ENCODE measurements around the gene MIPOL1. TPM values are rescaled to one million over a fixed set of nuclear protein-coding genes. Genes with fewer than 3 reads are reported as not detected.

MIPOL1 gene
- total and polyA plus RNA-seq, 9 of the 15 experiments (the other 6 are each of a cell fraction or from before 2014, with no cell fraction given) = 6.7 to 21.9 (median 12.4) TPM

DNA sequence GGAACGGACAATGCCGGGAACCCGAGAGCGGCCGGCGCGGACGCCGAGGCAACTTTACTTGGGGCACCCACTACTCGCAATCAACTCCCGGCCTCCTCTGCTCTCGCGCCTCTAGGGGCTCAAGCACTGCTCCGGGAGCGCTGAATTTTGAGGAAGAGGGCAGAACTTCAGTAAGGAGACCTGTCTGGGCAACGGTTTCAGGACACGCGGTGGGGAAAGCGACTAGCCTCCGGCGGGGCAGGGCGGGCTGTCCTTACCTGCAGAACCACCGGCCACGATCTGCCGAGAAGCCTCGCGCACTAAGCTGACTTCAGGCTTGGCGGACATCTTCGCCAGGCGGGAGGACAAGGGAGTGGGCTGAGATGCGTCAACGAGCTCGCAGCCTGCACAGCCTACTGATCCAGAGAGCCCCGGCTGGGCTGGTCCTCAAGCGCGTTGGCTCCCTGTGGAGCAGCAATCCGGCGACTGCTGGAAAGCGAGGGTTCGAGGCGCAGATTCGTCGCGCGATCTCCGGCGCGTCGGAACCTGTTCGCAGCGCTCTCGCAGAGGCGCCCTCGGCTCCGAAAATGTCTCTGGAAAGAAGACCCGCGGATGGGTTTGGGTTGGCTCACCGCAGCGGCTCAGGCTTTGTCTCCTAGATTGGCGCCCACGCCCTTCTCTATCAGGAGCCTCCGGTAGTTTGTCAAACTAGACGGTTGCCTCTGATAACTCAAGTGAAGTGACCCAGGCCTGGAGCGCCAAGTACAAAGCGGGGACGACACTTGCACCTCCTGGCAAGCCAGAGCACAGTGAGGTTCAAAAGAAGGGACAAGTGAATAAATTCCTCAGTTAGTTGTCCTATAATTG is 25.5 kb upstream of the MIPOL1 start, which contains the start of gene SLC25A21:
Gene SLC25A21 (minus strand): TSS at position 583 of the 846 bp plus-strand sequence.
- no peaks in the 10 kb centered on the region for H3K36me3 ChIP-seq (ENCODE audit: control insufficient read depth, insufficient read depth, low read length)
- peak within 1 kb of the TSS; percentile 94 to 100 for H3K9ac ChIP-seq (ENCODE audit: insufficient read depth in 1 of 2, low read depth in 2 of 2, low read length in 2 of 2)
- peak; percentile 51 to 87 (median 58) for DNase-seq (ENCODE audit: extremely low read depth in 1 of 4, low spot score in 3 of 4)
- peak within 1 kb of the TSS; percentile 94 for H3K27ac ChIP-seq (ENCODE audit: extremely low read depth, low read depth, low read length)
- ChIA-PET POLR2A (interaction anchor here (1.0 to 1.3 kb wide), 2 partner anchors 24 to 25 kb away, joined by 3 to 4 read pairs; partner anchors contain the start of gene MIPOL1), CTCF (ENCODE audit: low intra/inter-chr PET ratio) (no interaction called here)
- peak; percentile 74 for ATAC-seq
- H3K9me3 ChIP-seq (replicated peaks; ENCODE audit: control insufficient read depth, insufficient read depth, low read depth, low read length) = no peaks in the 10 kb centered on the region
- H3K79me2 ChIP-seq (ENCODE audit: control insufficient read depth, insufficient read depth, low read length) = peaks cover 74% of the 10 kb centered on the region
- 0% methylated on average over 33 of the region's 66 CpGs for WGBS (ENCODE audit: insufficient coverage, low coverage, missing lambda C conversion rate)
- in situ Hi-C loops (cut with MboI) (loop anchor here (25.0 kb wide), 1 partner anchor 1335 kb away; the partner anchor contains the start of gene BRMS1L), intact Hi-C loops (cut with micrococcal nuclease) (loop anchor here (1.0 kb wide), 1 partner anchor 25 kb away; the partner anchor contains the start of gene MIPOL1)
- peak within 1 kb of the TSS; percentile 91 for H2AFZ ChIP-seq (ENCODE audit: low read depth, low read length)
- peak; percentile 82 for FAIRE-seq
- BruUV-seq (replicated peaks) = no TSS peak
- H3K4me1 ChIP-seq (replicated peaks in 1 of 2; ENCODE audit: control insufficient read depth in 2 of 2, insufficient read depth in 2 of 2, low read length in 2 of 2) = peaks cover 11 to 33% of the 10 kb centered on the region in 2 experiments
- H3K4me3 ChIP-seq = peak within 1 kb of the TSS; percentile 75
- H3K4me2 ChIP-seq (ENCODE audit: insufficient read depth, low read length) = peak within 1 kb of the TSS; percentile 95
- no peaks in the 10 kb centered on the region for H3K9me1 ChIP-seq (ENCODE audit: control insufficient read depth, insufficient read depth, low read length)
- H4K20me1 ChIP-seq (replicated peaks; ENCODE audit: control insufficient read depth, insufficient read depth, low read length) = no peaks in the 10 kb centered on the region
- no peaks in the 10 kb centered on the region for H3K27me3 ChIP-seq (ENCODE audit: control insufficient read depth in 2 of 2, insufficient read depth in 2 of 2, low read length in 2 of 2)
- peak; percentile 71 for TF ChIP-seq POLR2B (IDR thresholded peaks at IDR 0.05; ENCODE audit: low read depth, partially characterized antibody)
- TF ChIP-seq, protein P1, sequence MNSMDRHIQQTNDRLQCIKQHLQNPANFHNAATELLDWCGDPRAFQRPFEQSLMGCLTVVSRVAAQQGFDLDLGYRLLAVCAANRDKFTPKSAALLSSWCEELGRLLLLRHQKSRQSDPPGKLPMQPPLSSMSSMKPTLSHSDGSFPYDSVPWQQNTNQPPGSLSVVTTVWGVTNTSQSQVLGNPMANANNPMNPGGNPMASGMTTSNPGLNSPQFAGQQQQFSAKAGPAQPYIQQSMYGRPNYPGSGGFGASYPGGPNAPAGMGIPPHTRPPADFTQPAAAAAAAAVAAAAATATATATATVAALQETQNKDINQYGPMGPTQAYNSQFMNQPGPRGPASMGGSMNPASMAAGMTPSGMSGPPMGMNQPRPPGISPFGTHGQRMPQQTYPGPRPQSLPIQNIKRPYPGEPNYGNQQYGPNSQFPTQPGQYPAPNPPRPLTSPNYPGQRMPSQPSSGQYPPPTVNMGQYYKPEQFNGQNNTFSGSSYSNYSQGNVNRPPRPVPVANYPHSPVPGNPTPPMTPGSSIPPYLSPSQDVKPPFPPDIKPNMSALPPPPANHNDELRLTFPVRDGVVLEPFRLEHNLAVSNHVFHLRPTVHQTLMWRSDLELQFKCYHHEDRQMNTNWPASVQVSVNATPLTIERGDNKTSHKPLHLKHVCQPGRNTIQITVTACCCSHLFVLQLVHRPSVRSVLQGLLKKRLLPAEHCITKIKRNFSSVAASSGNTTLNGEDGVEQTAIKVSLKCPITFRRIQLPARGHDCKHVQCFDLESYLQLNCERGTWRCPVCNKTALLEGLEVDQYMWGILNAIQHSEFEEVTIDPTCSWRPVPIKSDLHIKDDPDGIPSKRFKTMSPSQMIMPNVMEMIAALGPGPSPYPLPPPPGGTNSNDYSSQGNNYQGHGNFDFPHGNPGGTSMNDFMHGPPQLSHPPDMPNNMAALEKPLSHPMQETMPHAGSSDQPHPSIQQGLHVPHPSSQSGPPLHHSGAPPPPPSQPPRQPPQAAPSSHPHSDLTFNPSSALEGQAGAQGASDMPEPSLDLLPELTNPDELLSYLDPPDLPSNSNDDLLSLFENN (IDR thresholded peaks at IDR 0.05; ENCODE audit: low read depth in 2 of 2, low read length in 2 of 2) = peak in 1 of 2 experiments; percentile 6; a peak in 1 of 4 replicates
- TF ChIP-seq CXXC5 (CRISPR knock-in tag; IDR thresholded peaks at IDR 0.05) = peak; percentile 50
- TF ChIP-seq NCOA1 (IDR thresholded peaks at IDR 0.05; ENCODE audit: low read depth) = peak; percentile 67; the same call in 1 of the 2 replicates
- peak; percentile 38; the same call in 1 of the 2 replicates for TF ChIP-seq RNF2 (IDR thresholded peaks at IDR 0.05)
- TF ChIP-seq, protein P2, sequence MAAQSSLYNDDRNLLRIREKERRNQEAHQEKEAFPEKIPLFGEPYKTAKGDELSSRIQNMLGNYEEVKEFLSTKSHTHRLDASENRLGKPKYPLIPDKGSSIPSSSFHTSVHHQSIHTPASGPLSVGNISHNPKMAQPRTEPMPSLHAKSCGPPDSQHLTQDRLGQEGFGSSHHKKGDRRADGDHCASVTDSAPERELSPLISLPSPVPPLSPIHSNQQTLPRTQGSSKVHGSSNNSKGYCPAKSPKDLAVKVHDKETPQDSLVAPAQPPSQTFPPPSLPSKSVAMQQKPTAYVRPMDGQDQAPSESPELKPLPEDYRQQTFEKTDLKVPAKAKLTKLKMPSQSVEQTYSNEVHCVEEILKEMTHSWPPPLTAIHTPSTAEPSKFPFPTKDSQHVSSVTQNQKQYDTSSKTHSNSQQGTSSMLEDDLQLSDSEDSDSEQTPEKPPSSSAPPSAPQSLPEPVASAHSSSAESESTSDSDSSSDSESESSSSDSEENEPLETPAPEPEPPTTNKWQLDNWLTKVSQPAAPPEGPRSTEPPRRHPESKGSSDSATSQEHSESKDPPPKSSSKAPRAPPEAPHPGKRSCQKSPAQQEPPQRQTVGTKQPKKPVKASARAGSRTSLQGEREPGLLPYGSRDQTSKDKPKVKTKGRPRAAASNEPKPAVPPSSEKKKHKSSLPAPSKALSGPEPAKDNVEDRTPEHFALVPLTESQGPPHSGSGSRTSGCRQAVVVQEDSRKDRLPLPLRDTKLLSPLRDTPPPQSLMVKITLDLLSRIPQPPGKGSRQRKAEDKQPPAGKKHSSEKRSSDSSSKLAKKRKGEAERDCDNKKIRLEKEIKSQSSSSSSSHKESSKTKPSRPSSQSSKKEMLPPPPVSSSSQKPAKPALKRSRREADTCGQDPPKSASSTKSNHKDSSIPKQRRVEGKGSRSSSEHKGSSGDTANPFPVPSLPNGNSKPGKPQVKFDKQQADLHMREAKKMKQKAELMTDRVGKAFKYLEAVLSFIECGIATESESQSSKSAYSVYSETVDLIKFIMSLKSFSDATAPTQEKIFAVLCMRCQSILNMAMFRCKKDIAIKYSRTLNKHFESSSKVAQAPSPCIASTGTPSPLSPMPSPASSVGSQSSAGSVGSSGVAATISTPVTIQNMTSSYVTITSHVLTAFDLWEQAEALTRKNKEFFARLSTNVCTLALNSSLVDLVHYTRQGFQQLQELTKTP (IDR thresholded peaks at IDR 0.05; ENCODE audit: low read depth in 1 of 2, partially characterized antibody in 2 of 2) = peak; percentile 1 to 37
- 0 out of 2 replicates have a peak, but pooled peaks have one; percentile 64 for TF ChIP-seq NR1H2 (CRISPR knock-in tag; IDR thresholded peaks at IDR 0.05)
- peak; percentile 45 for TF ChIP-seq TCF3 (CRISPR knock-in tag; IDR thresholded peaks at IDR 0.05)
- peak; percentile 84 for TF ChIP-seq MEIS2 (IDR thresholded peaks at IDR 0.05; ENCODE audit: partially characterized antibody)
- TF ChIP-seq RBM14 (IDR thresholded peaks at IDR 0.05; ENCODE audit: borderline replicate concordance, insufficient read depth, low read depth, low read length) = no peak
- TF ChIP-seq SIN3A (IDR thresholded peaks at IDR 0.05; ENCODE audit: borderline replicate concordance in 2 of 2, control insufficient read depth in 1 of 2, low read depth in 2 of 2, low read length in 2 of 2) = 0 out of 4 replicates have a peak, but pooled peaks of 1 of the 2 experiments have one; percentile 30

All from K562 (cell line).